HepG2 (cell line): ENCODE results near the gene STEAP2. TPM values are rescaled to one million over a fixed set of nuclear protein-coding genes. Genes with fewer than 3 reads are reported as not detected.

ENCODE experiments used
- ATAC-seq: fragments of 200-7000 bp; cut with Tn5 transposase; 3 replicates; pipeline ENCODE4 v1.9.1; 2020; ENCODE audit warnings: mild to moderate bottlenecking, moderate library complexity
- BruUV-seq: library from RNA; stranded (reverse); fragments of 400-500 nt; replicated peaks from 2 replicates; lab custom pipeline; 2021; lab: Mats Ljungman, UMichigan
- CTCF ChIA-PET: fragments of 300-600 bp; formaldehyde crosslinking; extraction: SDS; loops from one replicate; lab custom pipeline; 2021; ENCODE audit warnings: low total read pairs, inconsistent platforms, low intra/inter-chr PET ratio; lab: Yijun Ruan, JAX
- POLR2A ChIA-PET: fragments of 350-600 bp; sonication (Branson Sonifier 250); formaldehyde crosslinking; loops from one replicate; lab custom pipeline; 2020; ENCODE audit warnings: antibody characterized with exemption, inconsistent platforms; lab: Yijun Ruan, JAX
- DNase-seq: peaks from one replicate; pipeline ENCODE4 v3.0.0-alpha.2; 2015; ENCODE audit warnings: low spot score
- FAIRE-seq: peaks from 3 replicates; lab custom pipeline; 2011; peaks lifted over from hg19 to GRCh38; lab: Jason Lieb, UNC
- H2AFZ ChIP-seq: one replicate; pipeline ENCODE4 v1.6.1; 2011; ENCODE audit warnings: low read length, inconsistent platforms
- H3K27ac ChIP-seq: fragments of 300-600 bp; 3 replicates; pipeline ENCODE4 v1.8.0; 2011; ENCODE audit warnings: mixed run types, mild to moderate bottlenecking, mixed read lengths, low read length, inconsistent platforms; ENCODE audit not compliant: insufficient read depth; ENCODE audit errors: extremely low read length
- H3K27me3 ChIP-seq, 2 experiments: fragments of 200-600 bp in 1 of 2; 2 replicates in 1 of 2; 3 replicates in 1 of 2; pipeline versions ENCODE4 v1.6.0 to v1.8.0; 2011; ENCODE audit warnings: low read length in 2 of 2, mild to moderate bottlenecking in 2 of 2, moderate library complexity in 2 of 2, inconsistent platforms in 1 of 2; ENCODE audit not compliant: insufficient read depth in 2 of 2, control insufficient read depth in 1 of 2
- H3K36me3 ChIP-seq, 2 experiments: fragments of 200-600 bp in 1 of 2; replicated peaks in 1 of 2; 2 replicates in 1 of 2; 3 replicates in 1 of 2; pipeline versions ENCODE4 v1.5.1 to v1.8.0; 2011; ENCODE audit warnings: low read length in 2 of 2, inconsistent platforms in 1 of 2; ENCODE audit not compliant: insufficient read depth in 2 of 2, control insufficient read depth in 1 of 2
- H3K4me1 ChIP-seq: 2 replicates; pipeline ENCODE4 v1.5.1; 2012; ENCODE audit warnings: low read length, inconsistent platforms; ENCODE audit not compliant: insufficient read depth
- H3K4me2 ChIP-seq: 2 replicates; pipeline ENCODE4 v1.6.0; 2011; ENCODE audit warnings: low read depth, low read length, inconsistent platforms
- H3K4me3 ChIP-seq, 3 experiments: fragments of 200-600 bp in 1 of 3; sonication (generic), shearing (Covaris generic) in 1 of 3; replicated peaks in 1 of 3; 2 replicates each; pipeline ENCODE4 v1.5.1; 2011 to 2016; ENCODE audit warnings: low read length in 3 of 3, inconsistent platforms in 2 of 3, low read depth in 2 of 3, mild to moderate bottlenecking in 2 of 3, control low read depth in 1 of 3, mixed read lengths in 1 of 3; ENCODE audit not compliant: insufficient read depth in 1 of 3
- H3K79me2 ChIP-seq: one replicate; pipeline ENCODE4 v1.6.1; 2011; ENCODE audit warnings: low read length, inconsistent platforms; ENCODE audit not compliant: insufficient read depth
- H3K9ac ChIP-seq: 2 replicates; pipeline ENCODE4 v1.6.0; 2011; ENCODE audit warnings: mild to moderate bottlenecking, low read depth, low read length, inconsistent platforms; ENCODE audit not compliant: insufficient read depth
- H3K9me3 ChIP-seq: 2 replicates; pipeline ENCODE4 v1.5.1; 2012; ENCODE audit warnings: mild to moderate bottlenecking, low read length
- H4K20me1 ChIP-seq: 2 replicates; pipeline ENCODE4 v1.6.0; 2011; ENCODE audit warnings: inconsistent platforms, mild to moderate bottlenecking, low read length, moderate library complexity; ENCODE audit not compliant: insufficient read depth
- ADNP ChIP-seq: sonication (generic); formaldehyde crosslinking; IDR thresholded peaks from 2 replicates; pipeline ENCODE4 v1.4.0; 2020; ENCODE audit warnings: missing genetic modification reagents
- ARNT2 ChIP-seq: sonication (generic); formaldehyde crosslinking; IDR thresholded peaks from 2 replicates; pipeline ENCODE4 v1.8.0; 2022; ENCODE audit warnings: mild to moderate bottlenecking, low read depth, missing genetic modification reagents, moderate library complexity
- CENPX ChIP-seq: sonication (generic); formaldehyde crosslinking; IDR thresholded peaks from 2 replicates; pipeline ENCODE4 v1.9.0; 2021; ENCODE audit warnings: mild to moderate bottlenecking, missing genetic modification reagents, moderate library complexity
- FOXJ3 ChIP-seq: sonication (generic); formaldehyde crosslinking; IDR thresholded peaks from 2 replicates; pipeline ENCODE4 v1.4.0; 2020; ENCODE audit warnings: missing genetic modification reagents, mild to moderate bottlenecking, borderline replicate concordance
- HOXA5 ChIP-seq: sonication (generic); formaldehyde crosslinking; IDR thresholded peaks from 2 replicates; pipeline ENCODE4 v1.4.0; 2020; ENCODE audit warnings: missing genetic modification reagents
- KAT7 ChIP-seq: IDR thresholded peaks from 2 replicates; pipeline ENCODE4 v1.6.1; 2018; ENCODE audit warnings: borderline replicate concordance, missing compliant biosample characterization
- KDM6A ChIP-seq: IDR thresholded peaks from 2 replicates; pipeline ENCODE4 v1.6.1; 2016; ENCODE audit warnings: low read depth
- MEIS1 ChIP-seq: sonication (generic); formaldehyde crosslinking; IDR thresholded peaks from 2 replicates; pipeline ENCODE4 v1.9.0; 2021; ENCODE audit warnings: mild to moderate bottlenecking, missing genetic modification reagents, moderate library complexity, borderline replicate concordance
- NAIF1 ChIP-seq: sonication (generic); formaldehyde crosslinking; IDR thresholded peaks from 2 replicates; pipeline ENCODE4 v1.5.0; 2020; ENCODE audit warnings: mild to moderate bottlenecking, missing genetic modification reagents, borderline replicate concordance
- PITX1 ChIP-seq: sonication (generic); formaldehyde crosslinking; IDR thresholded peaks from 2 replicates; pipeline ENCODE4 v1.5.1; 2020; ENCODE audit warnings: mild to moderate bottlenecking, missing genetic modification reagents
- SALL1 ChIP-seq: sonication (generic); formaldehyde crosslinking; IDR thresholded peaks from 2 replicates; pipeline ENCODE4 v1.8.0; 2022; ENCODE audit warnings: mild to moderate bottlenecking, missing genetic modification reagents
- SOX13 ChIP-seq, 3 experiments: fragments of 450-650 bp in 1 of 3; sonication (generic) in 1 of 3; formaldehyde crosslinking in 1 of 3; IDR thresholded peaks in 2 of 3; conservative IDR thresholded peaks in 1 of 3; 2 replicates each; pipeline versions ENCODE4 v1.5.0 to v1.6.1; 2016 to 2020; ENCODE audit warnings: antibody characterized with exemption in 1 of 3, mild to moderate bottlenecking in 1 of 3, missing compliant biosample characterization in 1 of 3, missing genetic modification reagents in 1 of 3, moderate library complexity in 1 of 3
- SP2 ChIP-seq: sonication (generic); formaldehyde crosslinking; IDR thresholded peaks from 2 replicates; pipeline ENCODE4 v1.5.1; 2020; ENCODE audit warnings: mild to moderate bottlenecking, missing genetic modification reagents
- SRF ChIP-seq: IDR thresholded peaks from 2 replicates; pipeline ENCODE4 v1.6.1; 2011; ENCODE audit warnings: mild to moderate bottlenecking, low read depth, low read length, moderate library complexity
- ZNF282 ChIP-seq: fragments of 450-650 bp; IDR thresholded peaks from 2 replicates; pipeline ENCODE4 v1.6.1; 2018; ENCODE audit not compliant: partially characterized antibody
- ZNF432 ChIP-seq: sonication (generic); formaldehyde crosslinking; IDR thresholded peaks from 2 replicates; pipeline ENCODE4 v1.5.0; 2020; ENCODE audit warnings: missing genetic modification reagents, mild to moderate bottlenecking, borderline replicate concordance
- ZNF674 ChIP-seq: sonication (generic); formaldehyde crosslinking; IDR thresholded peaks from 2 replicates; pipeline ENCODE4 v1.5.0; 2020; ENCODE audit warnings: low read depth, mild to moderate bottlenecking, missing genetic modification reagents
- WGBS: methylation state at CpG from one replicate; pipeline ENCODE4 v1.1.6; 2017; ENCODE audit warnings: low lambda C conversion rate; 5-methylcytosine and 5-hydroxymethylcytosine counted together
- in situ Hi-C: cut with HindIII; loops from 2 replicates; pipeline ENCODE4 v1.10.0; 2017; ENCODE audit warnings: low pct_unique_long_range_greater_than_20kb; ENCODE audit not compliant: extremely low pct_ligation_motif_present
- intact Hi-C: fragments of 100-400 bp; cut with micrococcal nuclease; formaldehyde crosslinking; loops from one replicate; pipeline ENCODE4 v1.10.0; 2022; ENCODE audit not compliant: unreplicated experiment
- polyA plus RNA-seq, 8 experiments: library from polyadenylated mRNA; depleted of rRNA in 3 of 8; stranded (reverse) in 7 of 8; unstranded in 1 of 8; fragments of >200 nt; fragmentation: Illumina TruSeq in 4 of 8; extraction: Trizol in 4 of 8; gene quantifications; 2 replicates each; pipeline versions ENCODE4 v1.2.1 to v1.2.3, GENCODE V29; 2011 to 2016; ENCODE audit warnings: low read depth in 4 of 8, missing spikeins in 1 of 8, mixed read lengths in 1 of 8; ENCODE audit not compliant: insufficient read depth in 1 of 8
- total RNA-seq, 5 experiments: library from RNA; depleted of rRNA; stranded (reverse); fragments of >200 nt; fragmentation: Illumina TruSeq; extraction: Trizol; gene quantifications; 2 replicates each; pipeline ENCODE4 v1.2.3, GENCODE V29; 2016; ENCODE audit warnings: low read depth in 1 of 5
- TF ChIP-seq, protein P1 (sequence below): sonication (generic); formaldehyde crosslinking; IDR thresholded peaks from 2 replicates; pipeline ENCODE4 v1.8.1; 2023; ENCODE audit warnings: missing genetic modification reagents, mild to moderate bottlenecking, borderline replicate concordance
- TF ChIP-seq, protein P2 (sequence below): sonication (generic); formaldehyde crosslinking; IDR thresholded peaks from 2 replicates; pipeline ENCODE4 v1.5.0; 2020; ENCODE audit warnings: mild to moderate bottlenecking, missing genetic modification reagents
- TF ChIP-seq, protein P3 (sequence below): conservative IDR thresholded peaks from 2 replicates; pipeline ENCODE4 v1.6.1; 2018; ENCODE audit warnings: missing genetic modification reagents

Gene STEAP2
- total and polyA plus RNA-seq, 2 of the 13 experiments (the other 11 are each of a cell fraction or from before 2014, with no cell fraction given) = 4.3 to 4.4 TPM

DNA sequence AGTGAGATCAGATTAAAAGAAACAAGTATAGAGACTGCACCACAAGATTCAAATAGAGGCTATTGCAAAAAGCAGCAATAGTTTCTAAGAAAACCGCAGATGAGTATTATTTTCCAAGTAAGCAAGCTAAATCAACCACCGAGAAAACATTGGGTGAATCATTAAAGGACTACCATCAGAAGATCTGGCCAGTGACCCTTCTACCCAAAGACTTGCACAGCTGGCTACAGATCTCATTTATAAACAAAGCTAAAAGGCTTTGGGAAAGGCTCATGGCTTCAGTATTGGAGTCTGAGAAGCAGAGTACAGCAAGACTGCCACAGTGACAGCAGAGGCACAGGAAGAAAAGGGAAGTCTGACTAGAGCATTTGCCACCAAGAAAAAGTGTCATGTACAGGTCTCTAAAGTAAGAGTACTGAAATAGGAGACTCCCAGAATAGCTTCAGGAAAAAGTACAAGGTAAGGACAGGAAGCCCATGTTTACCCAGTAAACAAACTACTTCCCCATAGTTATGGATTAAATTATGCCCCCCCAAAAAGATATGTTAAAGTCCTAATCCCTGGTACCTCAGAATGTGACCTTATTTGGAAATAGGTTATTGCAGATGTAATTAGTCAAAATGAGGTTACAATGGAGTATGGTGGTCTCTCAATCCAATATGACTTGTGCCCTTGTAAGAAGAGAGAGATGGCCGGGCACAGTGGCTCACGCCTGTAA, 38.3 kb upstream of the STEAP2 start:
- intact Hi-C loops (loop anchor here (1.0 to 2.0 kb wide), 2 partner anchors 18 to 37 kb away; partner anchors contain the start of gene STEAP1), in situ Hi-C loops (no loop called here)
- H3K9ac ChIP-seq = peak overlapping the region; percentile 47
- H3K36me3 ChIP-seq = no peaks in the 10 kb centered on the region
- peak; percentile 88 for FAIRE-seq
- peak overlapping the region; percentile 85 for H3K27ac ChIP-seq
- BruUV-seq = no TSS peak
- no peaks in the 10 kb centered on the region for H3K79me2 ChIP-seq
- POLR2A ChIA-PET = interaction anchor here (0.9 to 3.6 kb wide), 11 partner anchors 10 to 234 kb away, joined by 3 to 65 read pairs (median 4); partner anchors contain the start of genes CLDN12, STEAP1 and STEAP2
- peak overlapping the region; percentile 48 for H2AFZ ChIP-seq
- CTCF ChIA-PET = no interaction called here
- no peaks in the 10 kb centered on the region for H4K20me1 ChIP-seq
- peaks cover 35% of the 10 kb centered on the region for H3K4me1 ChIP-seq
- DNase-seq = peak; percentile 77
- peak overlapping the region; percentile 29 to 49 (median 49); a peak in 5 of 6 replicates for H3K4me3 ChIP-seq
- ATAC-seq = peak; percentile 98
- 35% methylated on average over 4 of the region's 4 CpGs for WGBS
- no peaks in the 10 kb centered on the region for H3K9me3 ChIP-seq
- peak overlapping the region; percentile 81 for H3K4me2 ChIP-seq
- H3K27me3 ChIP-seq = no peaks in the 10 kb centered on the region
- TF ChIP-seq KAT7 (CRISPR knock-in tag) (peak; percentile 39; the same call in 1 of the 2 replicates), PITX1 (peak; percentile 68; the same call in 1 of the 2 replicates), ZNF432 (no peak), HOXA5 (CRISPR knock-in tag) (0 out of 2 replicates have a peak, but pooled peaks have one; percentile 20), ZNF282 (no peak), SOX13 (IDR thresholded peaks at IDR 0.05) (no peak), SOX13 (CRISPR knock-in tag; conservative IDR thresholded peaks at IDR 0.05 in 1 of 2, IDR thresholded peaks at IDR 0.05 in 1 of 2) (peak in 1 of 2 experiments; percentile 42; a peak in 1 of 4 replicates), MEIS1 (no peak), SALL1 (CRISPR knock-in tag) (peak; percentile 54; the same call in 1 of the 2 replicates), CENPX (no peak), SRF (peak; percentile 72; the same call in 1 of the 2 replicates), ZNF674 (CRISPR knock-in tag) (no peak), SP2 (CRISPR knock-in tag) (no peak), NAIF1 (no peak), FOXJ3 (CRISPR knock-in tag) (peak; percentile 81; the same call in 1 of the 2 replicates), ARNT2 (CRISPR knock-in tag) (no peak), KDM6A (CRISPR knock-in tag) (peak; percentile 61; the same call in 1 of the 2 replicates), ADNP (no peak)
- TF ChIP-seq, protein P1, sequence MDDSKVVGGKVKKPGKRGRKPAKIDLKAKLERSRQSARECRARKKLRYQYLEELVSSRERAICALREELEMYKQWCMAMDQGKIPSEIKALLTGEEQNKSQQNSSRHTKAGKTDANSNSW (CRISPR knock-in tag) = no peak
- TF ChIP-seq, protein P2, sequence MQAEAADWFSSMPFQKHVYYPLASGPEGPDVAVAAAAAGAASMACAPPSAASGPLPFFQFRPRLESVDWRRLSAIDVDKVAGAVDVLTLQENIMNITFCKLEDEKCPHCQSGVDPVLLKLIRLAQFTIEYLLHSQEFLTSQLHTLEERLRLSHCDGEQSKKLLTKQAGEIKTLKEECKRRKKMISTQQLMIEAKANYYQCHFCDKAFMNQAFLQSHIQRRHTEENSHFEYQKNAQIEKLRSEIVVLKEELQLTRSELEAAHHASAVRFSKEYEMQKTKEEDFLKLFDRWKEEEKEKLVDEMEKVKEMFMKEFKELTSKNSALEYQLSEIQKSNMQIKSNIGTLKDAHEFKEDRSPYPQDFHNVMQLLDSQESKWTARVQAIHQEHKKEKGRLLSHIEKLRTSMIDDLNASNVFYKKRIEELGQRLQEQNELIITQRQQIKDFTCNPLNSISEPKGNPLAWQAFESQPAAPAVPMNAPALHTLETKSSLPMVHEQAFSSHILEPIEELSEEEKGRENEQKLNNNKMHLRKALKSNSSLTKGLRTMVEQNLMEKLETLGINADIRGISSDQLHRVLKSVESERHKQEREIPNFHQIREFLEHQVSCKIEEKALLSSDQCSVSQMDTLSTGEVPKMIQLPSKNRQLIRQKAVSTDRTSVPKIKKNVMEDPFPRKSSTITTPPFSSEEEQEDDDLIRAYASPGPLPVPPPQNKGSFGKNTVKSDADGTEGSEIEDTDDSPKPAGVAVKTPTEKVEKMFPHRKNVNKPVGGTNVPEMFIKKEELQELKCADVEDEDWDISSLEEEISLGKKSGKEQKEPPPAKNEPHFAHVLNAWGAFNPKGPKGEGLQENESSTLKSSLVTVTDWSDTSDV (CRISPR knock-in tag) = no peak
- TF ChIP-seq, protein P3, sequence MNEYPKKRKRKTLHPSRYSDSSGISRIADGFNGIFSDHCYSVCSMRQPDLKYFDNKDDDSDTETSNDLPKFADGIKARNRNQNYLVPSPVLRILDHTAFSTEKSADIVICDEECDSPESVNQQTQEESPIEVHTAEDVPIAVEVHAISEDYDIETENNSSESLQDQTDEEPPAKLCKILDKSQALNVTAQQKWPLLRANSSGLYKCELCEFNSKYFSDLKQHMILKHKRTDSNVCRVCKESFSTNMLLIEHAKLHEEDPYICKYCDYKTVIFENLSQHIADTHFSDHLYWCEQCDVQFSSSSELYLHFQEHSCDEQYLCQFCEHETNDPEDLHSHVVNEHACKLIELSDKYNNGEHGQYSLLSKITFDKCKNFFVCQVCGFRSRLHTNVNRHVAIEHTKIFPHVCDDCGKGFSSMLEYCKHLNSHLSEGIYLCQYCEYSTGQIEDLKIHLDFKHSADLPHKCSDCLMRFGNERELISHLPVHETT (CRISPR knock-in tag) = no peak
